Right renal pelvis (tissue), 4 donors: ENCODE results near the gene SEMA6A. TPM values are rescaled to one million over a fixed set of nuclear protein-coding genes. Genes with fewer than 3 reads are reported as not detected.

Experiments used
- DNase-seq, 4 donors: peaks; one replicate each; pipeline ENCODE4 v3.0.0-alpha.2; 2013; ENCODE audit warnings: low read depth in 4 of 4, low spot score in 3 of 4, missing footprints in 1 of 4
- polyA plus RNA-seq, 4 donors: library from polyadenylated mRNA; unstranded; fragments of 120-200 nt; gene quantifications; one replicate each; pipeline ENCODE4 v1.2.1, GENCODE V29; 2013; ENCODE audit not compliant: insufficient read length in 4 of 4

The SEMA6A gene
- polyA plus RNA-seq, 4 donors, result 47.9 to 51.7 (median 50.6) TPM

- DNase-seq, result no peak
These were observed 72.0 kb downstream of the SEMA6A start for GRCh38 chr5:116502616-116503015.

DNA sequence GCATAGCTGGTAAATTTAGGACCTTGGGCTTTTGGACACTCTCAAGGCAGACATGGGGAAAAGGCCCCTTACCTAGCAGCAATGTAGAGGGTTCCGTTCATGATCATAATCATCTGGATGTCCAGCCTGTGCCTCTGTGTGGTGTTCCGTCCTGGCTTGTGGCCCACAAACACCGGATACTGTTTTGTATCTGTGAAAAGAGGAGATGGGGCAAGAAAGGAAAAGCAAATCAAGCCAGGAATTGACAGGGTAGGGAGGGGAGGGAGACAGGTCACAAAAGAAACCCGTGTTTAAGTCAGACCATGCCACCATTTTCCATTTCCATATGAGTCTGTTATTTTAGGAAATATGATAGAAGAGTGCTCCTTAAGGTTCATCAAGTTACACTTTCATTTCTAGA, 72.5 kb downstream of the SEMA6A start:
- DNase-seq, result no peak

DNA sequence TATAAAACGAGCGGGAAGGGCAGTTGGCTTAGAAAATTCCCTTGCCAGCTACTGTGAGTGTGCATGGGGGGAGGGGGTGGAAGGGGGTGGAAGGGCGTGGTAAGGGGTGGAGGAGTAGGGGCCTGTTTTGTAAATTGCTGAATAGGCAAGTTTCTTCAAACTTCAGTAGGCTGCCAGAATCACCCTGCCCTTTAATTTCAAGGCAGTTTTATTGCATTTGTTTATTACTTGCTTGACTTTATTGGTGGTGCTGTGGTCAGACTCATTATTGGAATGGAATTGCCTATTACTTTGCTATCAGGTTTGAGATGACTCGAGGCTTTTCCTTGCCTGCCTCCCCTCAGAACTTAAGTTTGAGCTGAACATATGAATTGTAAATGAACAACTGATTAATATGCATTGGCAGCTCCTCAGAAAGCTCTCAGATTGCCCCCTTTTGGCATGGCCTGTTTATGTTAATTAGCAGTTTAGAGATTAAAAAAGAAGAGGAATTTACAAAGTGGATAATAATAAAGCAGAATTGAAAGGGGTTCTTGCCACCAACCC, 76.0 kb downstream of the SEMA6A start:
- no peak for DNase-seq

DNA sequence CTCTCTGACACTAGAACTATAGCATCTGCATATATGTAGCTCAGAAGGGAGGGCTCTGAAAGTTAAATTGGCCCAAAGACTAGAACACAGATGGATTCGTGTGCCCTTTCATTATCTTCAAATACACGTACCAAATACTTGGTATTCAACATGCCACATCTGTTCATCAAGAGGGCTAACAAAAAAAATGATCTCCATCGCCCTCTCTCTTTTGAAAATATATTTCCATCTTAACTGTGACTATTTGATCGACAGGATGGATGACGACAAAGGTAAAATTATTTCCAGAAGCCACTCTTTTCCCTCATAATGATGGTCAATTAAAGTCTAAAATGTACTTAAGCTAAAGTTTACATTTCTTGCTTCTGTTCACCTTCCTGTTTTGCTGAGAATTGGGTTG, 77.0 kb downstream of the SEMA6A start:
- DNase-seq, result no peak

GRCh38 chr5:116495786-116496357, 78.8 kb downstream of the SEMA6A start:
- DNase-seq, result no peak

DNA sequence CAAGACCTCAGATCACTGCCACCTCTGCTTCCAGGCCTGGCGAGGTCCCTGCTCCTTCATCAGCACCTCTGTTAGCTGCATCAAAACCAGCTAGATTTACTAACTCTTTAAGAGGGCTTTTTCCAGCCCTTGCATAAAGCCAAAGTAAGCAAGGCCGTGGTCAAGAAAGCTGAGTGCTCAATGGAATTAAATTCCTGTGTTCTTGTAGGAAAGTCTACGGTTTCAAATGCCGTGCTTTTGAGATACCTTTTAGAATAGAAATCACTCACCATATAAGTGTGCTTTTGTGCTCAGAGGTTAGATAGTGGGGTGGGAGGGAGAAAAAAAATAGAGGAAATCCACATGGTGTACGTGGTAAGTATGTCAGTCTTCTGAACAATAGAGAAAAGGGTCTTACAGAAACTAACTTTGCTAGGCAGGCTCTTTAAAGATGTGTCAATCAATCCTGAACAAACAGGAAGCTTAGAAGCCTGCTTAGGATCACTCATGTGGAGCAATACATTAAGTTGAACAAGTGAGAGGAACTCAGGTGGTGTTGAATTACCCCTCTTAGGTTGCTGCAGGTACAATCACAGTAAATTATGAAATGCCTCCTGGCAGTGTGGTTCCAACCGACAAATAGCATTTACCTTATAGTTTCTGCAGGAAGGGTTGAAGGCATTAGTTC, 79.7 kb downstream of the SEMA6A start:
- peak in 2 of 4 donors; percentile 54 to 58 for DNase-seq

- DNase-seq, result no peak
These were observed 81.8 kb downstream of the SEMA6A start for GRCh38 chr5:116492776-116493175.

DNA sequence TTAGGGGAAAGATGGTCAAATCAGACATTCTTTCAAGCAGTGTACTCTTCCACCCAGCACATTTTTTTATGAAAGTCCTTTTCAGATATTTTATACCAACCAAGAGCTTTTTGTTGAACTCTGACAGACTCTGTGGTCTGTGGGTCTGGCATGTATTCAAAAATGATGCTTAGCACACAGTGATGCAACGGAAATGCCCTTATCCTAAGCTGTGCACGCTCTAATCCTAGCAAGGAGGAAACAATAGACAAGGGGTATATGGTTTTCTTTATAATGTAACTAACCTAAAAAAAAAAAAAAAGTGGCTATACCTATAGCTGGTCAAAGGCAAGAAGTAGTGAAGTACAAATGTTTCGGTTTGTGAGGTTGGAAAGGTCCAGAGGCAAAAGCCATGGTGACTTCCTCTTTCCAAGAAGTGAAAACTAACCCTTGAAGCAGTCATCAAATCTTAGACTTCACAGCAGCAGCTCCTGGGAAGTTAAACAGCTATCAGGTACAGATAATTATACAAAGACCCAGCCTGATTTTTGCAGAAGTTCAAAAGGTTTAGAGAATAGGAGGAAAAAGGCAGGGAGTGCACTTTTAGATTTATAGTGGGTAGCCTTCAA, 82.5 kb downstream of the SEMA6A start:
- no peak for DNase-seq

DNA sequence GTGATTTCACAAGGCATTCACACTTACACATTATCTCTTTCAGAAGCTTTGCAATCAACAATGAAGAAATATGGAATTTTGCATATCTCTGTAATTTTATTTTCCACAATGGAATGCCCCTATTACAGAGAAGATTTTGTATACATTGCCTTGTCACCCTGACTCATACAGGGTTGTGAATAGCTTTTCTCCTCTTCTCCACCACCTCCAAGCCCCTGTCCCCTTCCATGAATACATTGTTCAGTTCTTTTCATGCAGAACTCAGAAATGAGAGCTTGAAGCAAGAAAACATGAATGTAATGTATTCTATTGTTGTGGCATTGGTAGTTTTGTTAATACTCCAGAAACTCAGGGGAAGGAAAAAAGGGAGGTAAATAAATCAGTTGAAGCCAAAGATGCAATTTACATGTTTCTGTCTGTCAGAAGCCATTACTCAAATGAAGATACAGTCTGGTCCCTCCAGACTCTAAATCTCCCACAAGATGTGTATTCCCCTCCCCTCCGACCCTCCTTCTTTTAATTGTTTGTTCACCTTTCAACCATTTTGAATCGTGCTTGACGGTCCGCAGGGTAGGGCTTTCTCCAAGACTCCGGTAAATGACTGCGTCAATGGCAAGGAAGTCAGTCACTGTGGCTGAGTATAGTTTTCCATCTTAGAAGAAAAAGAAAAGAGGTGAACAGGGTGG, 86.1 kb downstream of the SEMA6A start:
- DNase-seq, result no peak

DNA sequence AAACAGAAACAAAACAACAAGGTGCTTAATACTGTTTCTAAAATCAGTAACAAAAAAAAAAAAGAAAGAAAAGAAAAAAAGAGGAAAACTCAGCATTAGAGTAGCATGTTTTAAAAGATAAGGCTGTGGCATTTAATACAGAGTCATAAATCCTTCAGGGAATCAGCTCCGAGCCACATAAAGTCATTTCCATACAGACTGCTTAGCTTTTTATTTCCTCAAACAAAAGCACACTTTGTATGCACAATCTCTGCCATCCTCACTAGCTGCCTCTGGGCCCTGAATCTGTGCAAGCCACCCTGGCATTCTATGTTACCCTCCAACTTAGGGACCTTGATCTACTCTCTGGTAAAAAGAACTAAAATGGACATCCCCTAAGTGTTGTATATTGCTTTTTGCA, 87.6 kb downstream of the SEMA6A start:
- no peak for DNase-seq

DNA sequence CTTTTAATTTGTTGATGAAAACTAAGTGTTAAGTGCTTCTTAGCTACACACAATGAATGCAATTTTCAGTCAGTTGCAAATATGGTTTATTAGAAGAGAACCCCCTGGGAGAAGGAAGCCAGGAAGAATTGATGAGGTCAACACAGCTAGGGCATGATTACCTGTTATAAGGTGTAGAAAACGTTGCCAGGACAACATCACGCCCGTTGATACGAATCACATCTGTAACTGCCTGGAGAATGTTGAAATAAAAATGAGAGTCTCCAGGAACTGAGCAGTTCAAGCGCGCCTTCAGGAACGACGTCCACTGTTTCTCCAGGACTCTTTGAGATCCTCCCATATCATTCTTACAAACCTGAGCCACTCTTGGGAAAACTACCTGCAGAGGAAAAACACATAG, 88.0 kb downstream of the SEMA6A start:
- no peak for DNase-seq

- no peak for DNase-seq
These were observed 90.0 kb downstream of the SEMA6A start for GRCh38 chr5:116484645-116485044.

- DNase-seq, result no peak
These were observed 92.2 kb downstream of the SEMA6A start for GRCh38 chr5:116482394-116482793.

GRCh38 chr5:116480894-116481510, 93.6 kb downstream of the SEMA6A start:
- DNase-seq, result no peak

GRCh38 chr5:116479776-116480675, 94.6 kb downstream of the SEMA6A start:
- DNase-seq, result no peak

- no peak for DNase-seq
These were observed 96.1 kb downstream of the SEMA6A start for GRCh38 chr5:116478491-116478890.

DNA sequence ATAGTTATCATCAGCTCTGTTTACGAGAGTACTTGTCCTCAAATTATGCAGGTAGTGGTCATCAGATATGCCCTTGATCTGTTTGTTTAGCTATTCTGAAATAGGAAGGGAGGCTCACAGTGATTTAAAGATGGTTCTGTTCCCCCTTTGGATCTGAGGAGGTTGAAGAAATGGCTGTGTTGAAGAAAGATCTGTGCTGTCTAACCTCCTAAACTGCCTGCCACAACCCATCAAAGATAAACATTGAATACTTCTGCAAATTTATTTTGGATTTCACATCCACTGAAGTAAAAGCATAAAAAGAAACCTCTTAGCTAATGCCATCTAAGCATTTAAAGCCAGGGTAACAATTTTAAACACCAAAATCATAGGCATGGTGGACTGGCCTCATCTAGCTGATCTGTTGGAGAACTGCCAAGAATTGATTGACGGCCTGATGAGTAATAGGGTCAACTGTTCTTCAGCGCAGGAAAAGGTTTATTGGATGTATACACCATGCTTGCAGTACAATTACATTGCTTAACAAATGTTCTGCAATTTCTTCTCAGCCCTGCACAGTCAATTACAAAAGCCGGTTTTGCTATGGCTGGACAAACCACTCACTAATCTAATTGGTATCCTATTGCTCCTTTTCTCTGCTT, 97.6 kb downstream of the SEMA6A start:
- no peak for DNase-seq

GRCh38 chr5:116475338-116475737, 99.3 kb downstream of the SEMA6A start:
- DNase-seq, result no peak

DNA sequence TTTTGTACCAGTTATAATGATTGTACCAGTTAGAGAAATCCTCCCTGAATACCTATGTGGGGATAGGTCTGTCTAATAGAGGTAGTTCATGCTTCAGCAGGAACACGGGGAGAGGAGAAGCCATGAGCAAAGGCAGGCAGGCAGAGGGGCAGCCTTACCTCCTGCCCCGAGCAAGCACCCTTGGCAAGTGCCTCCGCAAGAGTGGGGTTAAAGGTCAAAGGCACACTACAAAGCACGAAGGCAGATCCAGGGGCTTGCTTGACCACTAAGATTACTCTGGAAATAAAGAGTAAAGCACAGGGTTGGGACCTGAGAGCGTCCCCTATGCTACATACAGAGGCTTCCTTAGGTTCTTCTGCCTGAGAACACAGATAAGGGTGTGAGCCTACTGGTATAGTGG, 100.9 kb downstream of the SEMA6A start:
- no peak for DNase-seq
